Measurements from ENCODE around the gene PIAS1.

DNA sequence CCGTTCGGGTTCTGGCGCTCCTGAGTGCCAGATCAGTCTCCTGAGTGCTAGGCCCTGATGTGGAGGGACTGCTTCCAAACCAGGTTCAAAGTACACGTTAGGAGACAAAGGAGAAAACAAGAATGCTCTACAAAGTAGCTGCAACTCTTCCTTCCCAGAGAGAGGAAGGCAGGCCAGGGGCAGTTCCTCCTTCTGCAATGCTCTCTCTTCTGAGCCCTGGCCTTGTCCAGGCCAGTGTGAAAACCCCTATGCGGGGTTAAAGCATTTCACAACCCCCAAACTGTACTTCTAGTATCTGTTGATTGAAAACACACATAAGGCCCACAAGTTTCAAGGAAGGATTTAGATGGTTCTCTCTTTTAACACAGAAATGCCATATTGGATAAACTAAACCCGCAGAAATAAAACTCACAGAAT lies 160.7 kb downstream of the PIAS1 start:
- TF ChIP-seq, protein P1, sequence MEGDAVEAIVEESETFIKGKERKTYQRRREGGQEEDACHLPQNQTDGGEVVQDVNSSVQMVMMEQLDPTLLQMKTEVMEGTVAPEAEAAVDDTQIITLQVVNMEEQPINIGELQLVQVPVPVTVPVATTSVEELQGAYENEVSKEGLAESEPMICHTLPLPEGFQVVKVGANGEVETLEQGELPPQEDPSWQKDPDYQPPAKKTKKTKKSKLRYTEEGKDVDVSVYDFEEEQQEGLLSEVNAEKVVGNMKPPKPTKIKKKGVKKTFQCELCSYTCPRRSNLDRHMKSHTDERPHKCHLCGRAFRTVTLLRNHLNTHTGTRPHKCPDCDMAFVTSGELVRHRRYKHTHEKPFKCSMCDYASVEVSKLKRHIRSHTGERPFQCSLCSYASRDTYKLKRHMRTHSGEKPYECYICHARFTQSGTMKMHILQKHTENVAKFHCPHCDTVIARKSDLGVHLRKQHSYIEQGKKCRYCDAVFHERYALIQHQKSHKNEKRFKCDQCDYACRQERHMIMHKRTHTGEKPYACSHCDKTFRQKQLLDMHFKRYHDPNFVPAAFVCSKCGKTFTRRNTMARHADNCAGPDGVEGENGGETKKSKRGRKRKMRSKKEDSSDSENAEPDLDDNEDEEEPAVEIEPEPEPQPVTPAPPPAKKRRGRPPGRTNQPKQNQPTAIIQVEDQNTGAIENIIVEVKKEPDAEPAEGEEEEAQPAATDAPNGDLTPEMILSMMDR (IDR thresholded peaks at IDR 0.05), result no peak
- TF ChIP-seq, protein P2, sequence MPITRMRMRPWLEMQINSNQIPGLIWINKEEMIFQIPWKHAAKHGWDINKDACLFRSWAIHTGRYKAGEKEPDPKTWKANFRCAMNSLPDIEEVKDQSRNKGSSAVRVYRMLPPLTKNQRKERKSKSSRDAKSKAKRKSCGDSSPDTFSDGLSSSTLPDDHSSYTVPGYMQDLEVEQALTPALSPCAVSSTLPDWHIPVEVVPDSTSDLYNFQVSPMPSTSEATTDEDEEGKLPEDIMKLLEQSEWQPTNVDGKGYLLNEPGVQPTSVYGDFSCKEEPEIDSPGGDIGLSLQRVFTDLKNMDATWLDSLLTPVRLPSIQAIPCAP (CRISPR knock-in tag; IDR thresholded peaks at IDR 0.05), result no peak
- TF ChIP-seq, protein P3, sequence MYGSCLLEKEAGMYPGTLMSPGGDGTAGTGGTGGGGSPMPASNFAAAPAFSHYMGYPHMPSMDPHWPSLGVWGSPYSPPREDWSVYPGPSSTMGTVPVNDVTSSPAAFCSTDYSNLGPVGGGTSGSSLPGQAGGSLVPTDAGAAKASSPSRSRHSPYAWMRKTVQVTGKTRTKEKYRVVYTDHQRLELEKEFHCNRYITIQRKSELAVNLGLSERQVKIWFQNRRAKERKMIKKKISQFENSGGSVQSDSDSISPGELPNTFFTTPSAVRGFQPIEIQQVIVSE (CRISPR knock-in tag; IDR thresholded peaks at IDR 0.05; ENCODE audit: borderline replicate concordance), result no peak
- no peak for TF ChIP-seq JAZF1 (CRISPR knock-in tag; IDR thresholded peaks at IDR 0.05)
- no peak for TF ChIP-seq TEAD4 (CRISPR knock-in tag; IDR thresholded peaks at IDR 0.05)

Measured in WTC11 (cell line).